Osteoblast (primary cell): ENCODE measurements around the gene YKT6. TPM values are rescaled to one million over a fixed set of nuclear protein-coding genes. Genes with fewer than 3 reads are reported as not detected.

Experiments used
- DNase-seq: peaks from one replicate; pipeline ENCODE4 v3.0.0; 2011; ENCODE audit warnings: low spot score, mixed read lengths; ENCODE audit not compliant: insufficient read length; ENCODE audit errors: missing footprints
- H2AFZ ChIP-seq: 2 replicates; pipeline ENCODE4 v1.6.0; 2011; ENCODE audit warnings: mild to moderate bottlenecking, low read length
- H3K27ac ChIP-seq: 2 replicates; pipeline ENCODE4 v1.5.1; 2011; ENCODE audit warnings: mild to moderate bottlenecking, low read depth, low read length, moderate library complexity
- H3K27me3 ChIP-seq: 2 replicates; pipeline ENCODE4 v1.6.0; 2012; ENCODE audit warnings: mild to moderate bottlenecking, control low read depth, inconsistent platforms, low read length, moderate library complexity; ENCODE audit not compliant: insufficient read depth
- H3K36me3 ChIP-seq: 2 replicates; pipeline ENCODE4 v1.5.1; 2011; ENCODE audit warnings: mild to moderate bottlenecking, low read length, control low read depth, moderate library complexity; ENCODE audit not compliant: insufficient read depth
- H3K4me1 ChIP-seq: 2 replicates; pipeline ENCODE4 v1.5.1; 2011; ENCODE audit warnings: mild to moderate bottlenecking, low read length, control low read depth, moderate library complexity; ENCODE audit not compliant: insufficient read depth
- H3K4me2 ChIP-seq: 2 replicates; pipeline ENCODE4 v1.6.0; 2011; ENCODE audit warnings: mild to moderate bottlenecking, low read length; ENCODE audit not compliant: insufficient read depth
- H3K4me3 ChIP-seq: fragments of 200-600 bp; sonication (generic); 3 replicates; pipeline ENCODE4 v1.5.1; 2012; ENCODE audit warnings: mild to moderate bottlenecking, low read length, inconsistent platforms; ENCODE audit not compliant: insufficient read depth
- H3K79me2 ChIP-seq: 2 replicates; pipeline ENCODE4 v1.6.0; 2012; ENCODE audit warnings: mild to moderate bottlenecking, low read length, control low read depth, inconsistent platforms; ENCODE audit not compliant: insufficient read depth
- H3K9me3 ChIP-seq: 2 replicates; pipeline ENCODE4 v1.5.1; 2011; ENCODE audit warnings: low read depth, low read length, control low read depth
- H4K20me1 ChIP-seq: 2 replicates; pipeline ENCODE4 v1.6.0; 2012; ENCODE audit warnings: mild to moderate bottlenecking, low read length, control low read depth; ENCODE audit not compliant: insufficient read depth
- CTCF ChIP-seq: IDR thresholded peaks from 2 replicates; pipeline ENCODE4 v1.5.1; 2011; ENCODE audit warnings: mild to moderate bottlenecking, low read depth, low read length, moderate library complexity; ENCODE audit errors: extremely low read depth
- total RNA-seq: library from RNA; depleted of rRNA; stranded (reverse); fragments of >200 nt; gene quantifications from 2 replicates; pipeline ENCODE4 v1.2.3, GENCODE V29; 2012

YKT6 gene
- total RNA-seq, 1 donor: 90.1 TPM

DNA sequence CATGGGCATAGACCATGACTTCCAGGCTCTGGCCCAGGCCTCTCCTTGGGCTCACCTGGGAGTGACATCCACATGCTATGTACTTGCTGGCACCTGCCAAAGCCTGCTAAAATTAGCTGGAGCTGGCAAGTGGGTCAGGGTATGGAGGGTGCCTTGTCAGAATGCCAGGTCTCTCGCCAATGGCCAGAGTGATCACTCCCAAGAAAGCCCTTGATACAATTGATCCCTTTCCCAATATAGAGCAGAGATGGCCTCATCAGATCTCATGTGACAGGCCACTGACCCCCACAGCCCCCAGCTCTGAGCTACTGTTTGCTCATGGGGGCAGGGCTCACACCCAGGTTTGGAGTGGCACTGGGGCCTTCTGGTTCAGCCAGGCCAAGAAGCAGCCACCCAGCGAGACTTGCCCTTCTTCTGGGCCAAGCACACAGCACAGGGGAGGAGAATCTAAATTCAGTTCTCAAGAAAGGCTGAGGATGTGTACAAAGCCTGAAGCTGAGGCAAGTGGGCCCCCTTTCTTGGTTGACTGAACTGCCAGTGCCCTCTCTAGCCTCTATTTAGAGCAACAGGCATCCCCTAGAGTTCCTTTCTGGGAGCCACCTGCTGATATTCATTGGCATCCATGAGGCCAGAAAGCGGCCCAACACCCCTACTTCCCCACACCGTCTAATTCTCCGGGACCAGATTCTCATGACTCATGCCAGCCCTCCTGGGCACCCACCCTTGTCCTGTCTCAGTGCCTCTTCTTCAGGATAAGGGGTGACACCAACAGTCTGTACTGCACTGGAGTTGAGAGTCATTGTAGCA lies 40.8 kb upstream of the YKT6 start:
- Histone ChIP-seq H3K27me3 (no peaks in the 10 kb centered on the region), H3K27ac (no peak overlapping the region), H4K20me1 (no peaks in the 10 kb centered on the region), H3K4me1 (peaks cover 21% of the 10 kb centered on the region), H3K4me2 (no peak overlapping the region), H3K4me3 (no peak overlapping the region), H3K9me3 (no peaks in the 10 kb centered on the region), H2AFZ (no peak overlapping the region), H3K79me2 (no peaks in the 10 kb centered on the region), H3K36me3 (no peaks in the 10 kb centered on the region)
- peak; percentile 45 for DNase-seq
- no peak for TF ChIP-seq CTCF

- no peaks in the 10 kb centered on the region for H3K79me2 ChIP-seq
- no peaks in the 10 kb centered on the region for H4K20me1 ChIP-seq
- H3K36me3 ChIP-seq: no peaks in the 10 kb centered on the region
- peaks cover 21% of the 10 kb centered on the region for H3K4me1 ChIP-seq
- H3K27me3 ChIP-seq: no peaks in the 10 kb centered on the region
- no peak for DNase-seq
- no peak overlapping the region for H3K4me3 ChIP-seq
- no peak overlapping the region for H2AFZ ChIP-seq
- TF ChIP-seq CTCF: no peak
- no peak overlapping the region for H3K4me2 ChIP-seq
- H3K27ac ChIP-seq: no peak overlapping the region
- no peaks in the 10 kb centered on the region for H3K9me3 ChIP-seq
These were observed 39.4 kb upstream of the YKT6 start for GRCh38 chr7:44161371-44161770.

- no peaks in the 10 kb centered on the region for H3K79me2 ChIP-seq
- no peak overlapping the region for H3K27ac ChIP-seq
- H3K4me3 ChIP-seq: no peak overlapping the region
- H3K4me2 ChIP-seq: no peak overlapping the region
- no peak overlapping the region for H2AFZ ChIP-seq
- TF ChIP-seq CTCF: no peak
- H3K4me1 ChIP-seq: peaks cover 21% of the 10 kb centered on the region
- no peak for DNase-seq
- H3K9me3 ChIP-seq: no peaks in the 10 kb centered on the region
- peaks cover 2% of the 10 kb centered on the region for H3K27me3 ChIP-seq
- H4K20me1 ChIP-seq: no peaks in the 10 kb centered on the region
- no peaks in the 10 kb centered on the region for H3K36me3 ChIP-seq
These were observed 38.6 kb upstream of the YKT6 start for GRCh38 chr7:44162179-44162578.

DNA sequence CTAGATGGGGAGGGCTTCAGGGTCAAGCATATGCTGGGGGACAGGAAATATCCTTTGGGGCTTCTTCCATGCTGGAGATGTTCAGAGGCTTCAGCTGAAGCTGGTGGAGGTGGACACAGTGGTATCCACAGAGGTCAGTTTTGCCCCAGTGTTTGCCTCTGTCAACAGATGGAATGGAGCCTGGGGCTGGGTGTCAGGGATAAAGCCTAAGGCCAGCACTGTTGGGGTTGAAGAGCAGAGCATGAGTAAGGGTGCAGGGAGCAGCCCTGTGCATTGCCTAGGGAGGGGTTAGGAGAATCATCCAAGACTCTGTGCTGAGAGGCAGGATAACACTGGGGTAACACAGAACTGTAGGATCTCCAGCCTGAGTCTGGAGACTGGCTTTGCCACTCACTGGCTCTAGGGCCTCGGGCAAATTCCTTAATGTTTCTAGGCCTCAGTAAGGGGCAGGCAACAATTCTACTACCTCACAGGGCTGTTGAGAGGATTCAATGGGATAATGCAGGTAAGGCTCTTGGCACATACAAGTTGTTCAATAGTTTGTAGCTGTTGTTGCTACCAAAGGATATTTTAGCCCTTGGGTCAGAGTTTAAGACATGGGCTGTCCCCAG lies 37.9 kb upstream of the YKT6 start:
- Histone ChIP-seq H3K79me2 (no peaks in the 10 kb centered on the region), H3K27ac (no peak overlapping the region), H3K36me3 (no peaks in the 10 kb centered on the region), H3K4me3 (no peak overlapping the region), H2AFZ (no peak overlapping the region), H3K4me2 (peak overlapping the region; percentile 58), H3K4me1 (peaks cover 21% of the 10 kb centered on the region), H3K9me3 (no peaks in the 10 kb centered on the region), H3K27me3 (peaks cover 9% of the 10 kb centered on the region), H4K20me1 (no peaks in the 10 kb centered on the region)
- DNase-seq: peak; percentile 60
- no peak for TF ChIP-seq CTCF
